ENCODE results near the gene PRSS23.
"Not testable (repeated sequence)": the region's sequence is repeated elsewhere in the genome, so short reads cannot be mapped to it uniquely, and the experiment has no call there.

Gene PRSS23

DNA sequence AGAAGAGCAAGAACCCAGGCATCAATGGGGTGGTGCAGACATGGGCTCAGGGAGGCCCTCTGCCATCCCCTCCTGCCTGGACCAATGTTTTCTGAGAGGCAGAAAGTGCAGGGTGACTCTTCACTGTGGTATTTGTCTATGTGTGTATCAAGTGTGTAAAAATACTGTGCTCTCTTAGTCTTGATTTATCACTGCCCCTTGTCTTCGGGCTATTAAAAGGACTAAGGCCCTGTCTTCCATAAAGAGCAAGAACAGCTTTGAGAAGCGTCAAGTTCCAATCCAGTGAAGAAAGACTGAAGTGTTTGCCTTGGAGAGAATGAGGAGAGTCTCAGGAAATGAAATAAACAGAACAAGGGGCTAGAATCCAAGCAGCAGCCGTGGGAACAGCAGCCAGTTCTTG lies 14.4 kb downstream of the PRSS23 start:
- DNase-seq (ENCODE audit: low read depth in 2 of 2): no peak

DNA sequence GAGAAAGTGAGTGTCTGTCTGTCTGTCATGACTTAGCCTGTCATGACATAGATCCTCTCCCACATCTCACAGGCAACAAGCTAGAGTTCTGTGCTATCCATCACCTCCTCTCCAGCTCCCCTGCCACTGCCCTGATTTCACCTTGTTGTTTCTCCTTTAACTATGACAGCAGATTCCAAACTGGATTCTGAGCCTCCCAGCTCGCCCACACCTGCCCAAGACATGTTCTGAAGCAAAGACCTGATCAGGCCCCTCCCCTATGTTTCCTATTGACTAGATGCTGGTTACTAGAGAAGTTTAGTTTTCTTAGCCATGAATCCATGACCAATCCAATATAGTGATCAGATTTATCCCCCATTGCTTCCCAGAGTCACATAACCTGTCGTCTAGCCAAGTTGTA lies 15.4 kb downstream of the PRSS23 start:
- no peak for DNase-seq (ENCODE audit: low read depth in 2 of 2)

DNA sequence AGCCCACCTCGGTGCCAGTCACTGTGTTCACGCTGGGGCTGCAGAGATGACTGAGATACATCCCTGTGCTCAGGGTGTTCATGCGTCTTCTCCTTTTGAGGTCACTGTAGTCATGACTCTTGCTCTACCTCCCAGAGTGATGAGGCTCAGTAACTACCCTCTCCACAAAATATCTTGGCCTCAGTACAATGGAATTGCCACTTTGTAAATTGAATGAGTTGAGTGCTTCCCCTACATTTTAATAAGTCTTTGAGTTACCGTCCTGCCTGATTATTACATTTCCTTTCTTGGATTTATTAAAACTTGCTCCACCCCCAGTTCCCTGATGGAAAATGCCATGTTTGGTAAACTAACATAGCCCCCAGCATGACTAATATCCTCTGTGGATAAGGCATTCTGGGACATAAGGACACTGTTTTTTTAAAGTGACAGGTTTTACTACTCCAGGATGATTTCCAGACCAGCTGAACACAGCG lies 15.9 kb downstream of the PRSS23 start:
- DNase-seq (ENCODE audit: low read depth in 2 of 2): no peak

DNA sequence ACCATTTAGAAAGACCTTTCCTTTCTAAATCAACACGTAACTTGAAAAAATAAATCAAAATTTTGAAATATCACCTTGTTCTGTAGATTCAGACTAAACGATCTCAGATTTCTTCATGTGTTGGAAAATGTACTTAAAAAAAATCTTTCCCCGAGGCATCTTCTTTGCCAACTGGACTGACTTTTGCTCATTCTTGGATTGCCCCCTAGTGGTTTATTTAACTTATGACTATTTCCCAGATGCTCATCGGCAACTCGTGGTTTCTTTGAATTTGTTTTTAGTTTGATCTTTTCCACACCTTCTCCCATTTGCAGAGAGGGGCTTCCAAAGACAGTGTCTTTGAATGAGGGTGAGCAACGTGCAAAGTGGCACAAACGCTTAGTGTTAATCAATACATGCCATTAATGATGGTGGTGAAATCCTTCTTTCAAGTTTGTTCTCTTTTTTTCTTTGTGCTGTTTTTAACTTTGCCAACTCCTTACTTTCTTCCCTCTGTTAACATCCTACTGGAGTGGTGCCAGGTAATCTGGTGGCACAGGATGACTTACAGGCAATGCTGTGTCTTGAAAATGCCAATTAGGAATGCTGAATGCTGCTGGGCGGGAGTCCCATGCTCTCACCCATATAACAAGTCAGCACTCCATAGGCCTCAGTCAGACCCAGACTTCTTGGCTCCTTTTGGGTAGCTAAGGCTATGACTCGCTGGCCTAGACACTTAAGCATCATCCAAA lies 18.3 kb downstream of the PRSS23 start:
- DNase-seq (ENCODE audit: low read depth in 2 of 2): no peak

DNA sequence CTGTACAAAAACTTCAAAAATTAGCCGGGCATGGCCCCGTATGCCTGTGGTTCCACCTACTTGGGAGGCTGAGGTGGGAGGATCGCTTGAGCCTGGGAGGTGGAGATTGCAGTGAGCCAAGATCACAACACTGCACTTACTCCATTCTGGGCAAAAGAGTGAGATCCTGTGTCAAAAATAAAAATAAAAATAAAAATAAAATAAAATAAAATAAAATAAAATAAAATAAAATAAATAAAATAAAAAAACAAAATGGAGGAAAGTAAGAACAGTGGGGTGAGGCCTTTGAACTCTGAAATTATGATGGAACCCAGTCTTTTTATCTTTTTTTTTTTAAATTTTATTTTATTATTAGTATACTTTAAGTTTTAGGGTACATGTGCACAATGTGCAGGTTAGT lies 23.8 kb downstream of the PRSS23 start:
- not testable (repeated sequence) for DNase-seq (ENCODE audit: low read depth in 2 of 2)

DNA sequence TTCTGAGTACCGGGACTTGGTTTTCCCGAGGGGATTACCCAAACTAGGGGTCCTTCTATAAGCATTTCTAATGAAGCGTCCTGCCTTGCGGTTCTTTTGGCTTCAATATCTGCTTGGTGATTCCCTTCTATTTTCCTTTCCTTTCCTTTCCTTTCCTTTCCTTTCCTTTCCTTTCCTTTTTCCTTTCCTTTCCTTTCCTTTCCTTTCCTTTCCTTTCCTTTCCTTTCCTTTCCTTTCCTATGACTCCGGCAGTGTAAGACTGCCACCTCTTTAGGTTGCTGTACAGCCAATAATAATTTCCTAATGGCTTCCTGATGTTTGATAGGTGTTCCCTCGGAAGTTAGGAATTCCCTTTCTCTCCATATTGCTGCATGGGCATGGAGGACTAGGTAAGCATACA lies 34.0 kb downstream of the PRSS23 start:
- not testable (repeated sequence) for DNase-seq (ENCODE audit: low read depth in 2 of 2)

DNA sequence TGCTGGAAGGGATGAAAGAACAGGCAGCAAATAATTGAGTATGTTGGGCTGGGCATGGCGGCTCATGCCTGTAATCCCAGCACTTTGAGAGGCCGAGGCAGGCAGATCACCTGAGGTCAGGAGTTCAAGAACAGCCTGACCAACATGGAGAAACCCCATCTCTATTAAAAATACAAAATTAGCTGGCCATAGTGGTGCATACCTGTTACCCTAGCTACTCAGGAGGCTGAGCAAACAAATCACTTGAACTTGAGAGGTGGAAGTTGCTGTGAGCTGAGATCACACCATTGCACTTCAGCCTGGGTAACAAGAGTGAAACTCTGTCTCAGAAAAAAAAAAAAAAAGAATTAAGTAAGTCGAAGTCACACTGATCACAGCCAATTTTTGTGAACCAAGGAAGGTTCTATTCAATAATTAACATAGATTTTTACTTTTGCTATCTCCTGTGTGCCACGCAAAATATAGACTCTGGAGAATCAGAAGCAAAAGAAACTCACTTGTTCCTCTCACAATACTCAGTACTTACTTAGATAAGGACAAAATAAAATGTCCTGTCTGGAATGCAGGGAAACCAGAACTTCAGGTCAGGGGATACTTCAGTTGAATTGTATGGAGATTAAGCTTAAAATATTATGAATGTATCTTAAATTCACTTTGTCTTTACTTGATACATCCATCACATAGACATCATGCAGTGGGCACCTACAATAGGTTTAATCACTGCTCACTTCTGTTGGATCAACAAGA lies 44.6 kb downstream of the PRSS23 start:
- DNase-seq (ENCODE audit: low read depth in 2 of 2): not testable (repeated sequence)

DNA sequence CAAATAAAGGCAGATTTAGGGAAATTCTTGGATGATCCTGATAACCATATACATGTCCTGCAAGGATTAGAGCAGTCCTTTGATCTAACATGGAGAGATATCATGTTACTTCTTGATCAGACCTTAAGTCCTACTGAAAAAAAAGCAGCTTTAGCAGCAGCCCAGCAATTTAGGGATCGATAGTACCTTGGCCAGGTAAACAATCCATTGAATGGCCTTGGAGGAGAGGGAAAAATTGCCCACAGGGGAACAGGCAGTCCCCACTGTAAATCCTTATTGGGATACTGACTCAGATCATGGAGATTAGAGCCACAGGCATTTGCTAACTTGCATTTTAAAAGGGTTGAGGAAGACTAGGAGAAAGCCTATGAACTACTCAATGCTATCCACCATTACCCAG lies 47.8 kb downstream of the PRSS23 start:
- no peak for DNase-seq (ENCODE audit: low read depth in 2 of 2)

DNA sequence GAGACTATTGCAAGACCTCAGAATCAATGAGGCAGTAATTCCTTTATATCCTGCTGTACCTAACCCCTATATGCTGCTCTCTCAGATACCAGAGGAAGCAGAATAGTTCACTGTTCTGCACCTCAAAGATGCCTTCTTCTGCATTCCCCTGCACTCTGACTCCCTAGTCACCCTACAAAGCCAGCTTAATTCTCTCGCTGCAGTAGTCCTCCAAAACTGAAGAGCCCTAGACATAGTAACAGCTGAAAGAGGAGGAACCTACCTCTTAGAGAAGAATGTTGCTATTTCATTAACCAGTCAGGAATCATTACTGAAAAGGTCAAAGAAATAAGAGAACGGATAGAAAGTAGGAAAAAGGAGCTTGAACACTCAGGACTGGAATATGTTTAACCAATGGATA lies 49.3 kb downstream of the PRSS23 start:
- DNase-seq (ENCODE audit: low read depth in 2 of 2): no peak
